ENCODE data around the gene MYCBP2.
A peak's percentile ranks its signal among the peaks of the same experiment; 100 is the strongest.

The MYCBP2 gene

GRCh38 chr13:77084755-77085154 is 242.1 kb downstream of the MYCBP2 start:
- no peak for DNase-seq (ENCODE audit: low read depth in 2 of 2)
- TF ChIP-seq CTCF (IDR thresholded peaks at IDR 0.05; ENCODE audit: low read depth, low read length) = no peak

GRCh38 chr13:77079902-77080413 is 246.9 kb downstream of the MYCBP2 start:
- no peak for TF ChIP-seq CTCF (IDR thresholded peaks at IDR 0.05; ENCODE audit: low read depth, low read length)
- no peak for DNase-seq (ENCODE audit: low read depth in 2 of 2)
- H3K4me3 ChIP-seq (replicated peaks in 1 of 2; ENCODE audit: low read depth in 2 of 2, low read length in 2 of 2) = no peak overlapping the region

More at GRCh38 chr13:77084755-77085154, 242.1 kb downstream of the MYCBP2 start:
- H3K4me3 ChIP-seq (replicated peaks in 1 of 2; ENCODE audit: low read depth in 2 of 2, low read length in 2 of 2) = no peak overlapping the region

- no peak overlapping the region for H3K4me3 ChIP-seq (replicated peaks in 1 of 2; ENCODE audit: low read depth in 2 of 2, low read length in 2 of 2)
- no peak for DNase-seq (ENCODE audit: low read depth in 2 of 2)
- no peak for TF ChIP-seq CTCF (IDR thresholded peaks at IDR 0.05; ENCODE audit: low read depth, low read length)
These were observed 259.4 kb downstream of the MYCBP2 start for GRCh38 chr13:77067519-77067918.

GRCh38 chr13:77065461-77066147 is 261.3 kb downstream of the MYCBP2 start:
- H3K4me3 ChIP-seq (replicated peaks in 1 of 2; ENCODE audit: low read depth in 2 of 2, low read length in 2 of 2) = no peak overlapping the region
- TF ChIP-seq CTCF (IDR thresholded peaks at IDR 0.05; ENCODE audit: low read depth, low read length) = no peak
- DNase-seq (ENCODE audit: low read depth in 2 of 2) = no peak

GRCh38 chr13:77062097-77062496 is 264.8 kb downstream of the MYCBP2 start:
- H3K4me3 ChIP-seq (replicated peaks in 1 of 2; ENCODE audit: low read depth in 2 of 2, low read length in 2 of 2) = no peak overlapping the region
- no peak for TF ChIP-seq CTCF (IDR thresholded peaks at IDR 0.05; ENCODE audit: low read depth, low read length)
- DNase-seq (ENCODE audit: low read depth in 2 of 2) = peak in 1 of 2 donors; percentile 25

GRCh38 chr13:77061362-77061761 is 265.5 kb downstream of the MYCBP2 start:
- no peak for DNase-seq (ENCODE audit: low read depth in 2 of 2)
- TF ChIP-seq CTCF (IDR thresholded peaks at IDR 0.05; ENCODE audit: low read depth, low read length) = no peak
- H3K4me3 ChIP-seq (replicated peaks in 1 of 2; ENCODE audit: low read depth in 2 of 2, low read length in 2 of 2) = no peak overlapping the region
